ENCODE data around the gene MYL9. TPM values are rescaled to one million over a fixed set of nuclear protein-coding genes. Genes with fewer than 3 reads are reported as not detected.

Gene MYL9
- total RNA-seq, 1 experiment from 2014 or later = 49.3 TPM

GRCh38 chr20:36496707-36497669, 44.3 kb upstream of the MYL9 start (continued):
- TF ChIP-seq CTCF (IDR thresholded peaks at IDR 0.05 in 2 of 3, conservative IDR thresholded peaks at IDR 0.05 in 1 of 3; ENCODE audit: borderline replicate concordance in 1 of 3, insufficient read depth in 1 of 3, low read depth in 2 of 3, low read length in 2 of 3) (no peak), ELF1 (IDR thresholded peaks at IDR 0.05; ENCODE audit: borderline replicate concordance, low read depth) (no peak), POLR2AphosphoS5 (IDR thresholded peaks at IDR 0.05; ENCODE audit: low read depth, low read length) (no peak), EZH2 (IDR thresholded peaks at IDR 0.05) (no peak)
- TF ChIP-seq, protein P1, sequence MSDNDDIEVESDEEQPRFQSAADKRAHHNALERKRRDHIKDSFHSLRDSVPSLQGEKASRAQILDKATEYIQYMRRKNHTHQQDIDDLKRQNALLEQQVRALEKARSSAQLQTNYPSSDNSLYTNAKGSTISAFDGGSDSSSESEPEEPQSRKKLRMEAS (IDR thresholded peaks at IDR 0.05) = no peak
- TF ChIP-seq, protein P2, sequence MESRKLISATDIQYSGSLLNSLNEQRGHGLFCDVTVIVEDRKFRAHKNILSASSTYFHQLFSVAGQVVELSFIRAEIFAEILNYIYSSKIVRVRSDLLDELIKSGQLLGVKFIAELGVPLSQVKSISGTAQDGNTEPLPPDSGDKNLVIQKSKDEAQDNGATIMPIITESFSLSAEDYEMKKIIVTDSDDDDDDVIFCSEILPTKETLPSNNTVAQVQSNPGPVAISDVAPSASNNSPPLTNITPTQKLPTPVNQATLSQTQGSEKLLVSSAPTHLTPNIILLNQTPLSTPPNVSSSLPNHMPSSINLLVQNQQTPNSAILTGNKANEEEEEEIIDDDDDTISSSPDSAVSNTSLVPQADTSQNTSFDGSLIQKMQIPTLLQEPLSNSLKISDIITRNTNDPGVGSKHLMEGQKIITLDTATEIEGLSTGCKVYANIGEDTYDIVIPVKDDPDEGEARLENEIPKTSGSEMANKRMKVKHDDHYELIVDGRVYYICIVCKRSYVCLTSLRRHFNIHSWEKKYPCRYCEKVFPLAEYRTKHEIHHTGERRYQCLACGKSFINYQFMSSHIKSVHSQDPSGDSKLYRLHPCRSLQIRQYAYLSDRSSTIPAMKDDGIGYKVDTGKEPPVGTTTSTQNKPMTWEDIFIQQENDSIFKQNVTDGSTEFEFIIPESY (IDR thresholded peaks at IDR 0.05; ENCODE audit: extremely low read depth, insufficient replicate concordance, low read length) = no peak

DNA sequence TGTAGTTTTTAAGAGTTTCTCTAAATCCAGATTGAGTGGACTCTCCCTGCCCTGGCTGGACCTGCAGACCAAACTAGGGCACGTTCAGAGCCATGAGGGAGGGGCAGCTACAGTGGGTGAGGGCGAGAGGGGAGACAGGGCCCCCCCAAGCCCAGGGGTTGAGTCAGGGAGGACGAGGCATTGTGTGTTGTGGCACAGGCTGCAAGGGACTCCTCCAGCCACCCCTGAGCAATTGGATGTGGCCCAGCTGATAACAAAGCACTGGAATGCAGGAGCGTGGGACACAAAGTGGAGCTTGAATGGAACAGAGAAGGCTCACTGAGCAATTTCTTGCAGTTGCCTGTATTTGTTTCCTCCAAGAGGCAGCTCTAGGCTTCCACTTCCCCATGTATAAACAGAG, 43.5 kb upstream of the MYL9 start:
- peaks cover 0 to 23% of the 10 kb centered on the region in 2 experiments; a peak in 2 of 4 replicates for H3K36me3 ChIP-seq (ENCODE audit: control insufficient read depth in 1 of 2, insufficient read depth in 2 of 2, low read length in 2 of 2)
- H3K9ac ChIP-seq (ENCODE audit: low read length) = no peak overlapping the region
- TF ChIP-seq EGR1 (IDR thresholded peaks at IDR 0.05; ENCODE audit: low read depth) (no peak), YY1 (IDR thresholded peaks at IDR 0.05; ENCODE audit: extremely low read depth, insufficient replicate concordance, low read depth, low read length) (no peak), CBX3 (IDR thresholded peaks at IDR 0.05; ENCODE audit: low read depth) (no peak), ZNF274 (IDR thresholded peaks at IDR 0.05; ENCODE audit: low read depth, low read length) (no peak), FOSL1 (IDR thresholded peaks at IDR 0.05; ENCODE audit: low read depth) (no peak), JUND (IDR thresholded peaks at IDR 0.05) (no peak), ATF3 (IDR thresholded peaks at IDR 0.05) (no peak), TCF7L2 (IDR thresholded peaks at IDR 0.05; ENCODE audit: borderline replicate concordance, extremely low read depth, insufficient read depth, insufficient read length) (no peak), POLR2A (IDR thresholded peaks at IDR 0.05; ENCODE audit: borderline replicate concordance, extremely low read depth, insufficient read depth, insufficient read length) (no peak), SP1 (IDR thresholded peaks at IDR 0.05; ENCODE audit: low read depth) (no peak), SIN3A (IDR thresholded peaks at IDR 0.05; ENCODE audit: low read depth) (no peak), ELF1 (IDR thresholded peaks at IDR 0.05; ENCODE audit: borderline replicate concordance, low read depth) (no peak)
- TF ChIP-seq, protein P1 (IDR thresholded peaks at IDR 0.05) = no peak

More for the DNA sequence above, 43.5 kb upstream of the MYL9 start:
- BruUV-seq (replicated peaks) = no TSS peak
- Histone ChIP-seq H2AFZ (ENCODE audit: low read depth, low read length, poor library complexity, severe bottlenecking) (no peak overlapping the region), H3K27me3 (ENCODE audit: insufficient read depth, low read length) (no peaks in the 10 kb centered on the region), H3K4me3 (replicated peaks in 1 of 2; ENCODE audit: low read depth in 1 of 2, low read length in 2 of 2) (no peak overlapping the region), H3K27ac (ENCODE audit: low read depth, low read length) (no peak overlapping the region), H3K79me2 (ENCODE audit: insufficient read depth, low read length) (peaks cover 5% of the 10 kb centered on the region; the same call in 1 of the 2 replicates), H3K4me2 (ENCODE audit: low read length) (no peak overlapping the region), H3K9me2 (ENCODE audit: insufficient read depth) (no peaks in the 10 kb centered on the region), H3K9me3 (ENCODE audit: control insufficient read depth in 1 of 2, insufficient read depth in 1 of 2, low read depth in 1 of 2, low read length in 2 of 2) (no peaks in the 10 kb centered on the region), H4K20me1 (ENCODE audit: insufficient read depth) (no peaks in the 10 kb centered on the region), H3K4me1 (ENCODE audit: control insufficient read depth in 1 of 2, insufficient read depth in 2 of 2, low read length in 2 of 2) (no peaks in the 10 kb centered on the region)
- DNase-seq (ENCODE audit: low read depth, low spot score) (no peak), ATAC-seq (no peak)
- ChIA-PET CTCF (no interaction called here), POLR2A (no interaction called here), RAD21 (ENCODE audit: low non-redundant PET in 1 of 2, low total read pairs in 2 of 2, uncharacterized antibody in 2 of 2, unreplicated experiment in 2 of 2) (no interaction called here)
- intact Hi-C loops (cut with micrococcal nuclease) = no loop called here

Data from HCT116 (cell line).